CD4-positive, alpha-beta T cell treated with Interleukin-12 subunit alpha and Interleukin-12 subunit beta, for 1 hour (primary cell): ENCODE data around the gene HOXD1.

Source experiments
- DNase-seq: peaks from one replicate; pipeline ENCODE4 v3.0.0-alpha.2; 2020

The HOXD1 gene

DNA sequence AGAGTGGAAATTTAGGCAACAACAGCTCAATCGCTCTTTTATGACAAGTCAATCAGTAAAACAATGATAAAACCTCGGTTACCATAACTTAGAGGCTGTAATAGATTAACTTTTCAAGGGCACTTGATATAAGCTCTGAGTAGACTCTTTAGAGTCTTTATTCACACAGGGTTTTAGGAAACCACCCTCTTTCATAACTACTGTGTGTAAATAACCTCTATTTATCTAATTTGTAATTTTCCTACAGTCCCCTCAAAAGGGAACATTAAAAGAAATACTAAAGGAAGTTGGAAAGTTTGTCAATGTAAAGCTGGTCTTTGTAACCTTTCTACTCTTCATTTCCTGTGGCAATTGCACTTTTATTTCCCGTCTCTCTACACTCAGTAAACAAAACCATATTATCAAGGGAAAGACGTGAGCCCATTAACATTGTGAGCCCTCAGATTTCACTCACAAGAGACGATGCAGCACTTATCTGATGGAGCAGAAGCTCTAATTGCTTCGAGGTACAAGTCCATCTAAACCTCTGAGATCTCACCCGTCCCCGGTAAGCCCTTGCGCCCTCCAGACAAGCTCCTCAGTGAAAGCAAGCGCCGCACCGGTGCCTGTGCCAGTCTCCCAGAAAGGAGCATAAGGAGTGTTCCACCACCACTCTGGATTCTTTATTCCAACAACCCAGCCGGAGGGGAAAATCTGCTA, 1.1 kb upstream of the HOXD1 start:
- no peak for DNase-seq

DNA sequence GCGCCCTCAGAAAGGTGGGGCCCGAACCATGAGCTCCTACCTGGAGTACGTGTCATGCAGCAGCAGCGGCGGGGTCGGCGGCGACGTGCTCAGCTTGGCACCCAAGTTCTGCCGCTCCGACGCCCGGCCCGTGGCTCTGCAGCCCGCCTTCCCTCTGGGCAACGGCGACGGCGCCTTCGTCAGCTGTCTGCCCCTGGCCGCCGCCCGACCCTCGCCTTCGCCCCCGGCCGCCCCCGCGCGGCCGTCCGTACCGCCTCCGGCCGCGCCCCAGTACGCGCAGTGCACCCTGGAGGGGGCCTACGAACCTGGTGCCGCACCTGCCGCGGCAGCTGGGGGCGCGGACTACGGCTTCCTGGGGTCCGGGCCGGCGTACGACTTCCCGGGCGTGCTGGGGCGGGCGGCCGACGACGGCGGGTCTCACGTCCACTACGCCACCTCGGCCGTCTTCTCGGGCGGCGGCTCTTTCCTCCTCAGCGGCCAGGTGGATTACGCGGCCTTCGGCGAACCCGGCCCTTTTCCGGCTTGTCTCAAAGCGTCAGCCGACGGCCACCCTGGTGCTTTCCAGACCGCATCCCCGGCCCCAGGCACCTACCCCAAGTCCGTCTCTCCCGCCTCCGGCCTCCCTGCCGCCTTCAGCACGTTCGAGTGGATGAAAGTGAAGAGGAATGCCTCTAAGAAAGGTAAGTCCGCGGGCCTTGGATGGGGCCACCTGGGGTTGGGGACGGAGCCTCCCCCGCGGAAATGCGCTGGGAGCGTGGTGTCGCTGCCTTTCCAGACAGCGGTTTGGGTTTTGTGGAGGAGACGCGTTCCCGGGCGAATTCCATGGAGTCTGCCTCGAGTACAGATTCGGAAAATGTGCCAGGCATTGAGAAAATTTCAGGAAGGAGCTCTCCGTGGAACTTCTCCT, 559 bp downstream of the HOXD1 start:
- no peak for DNase-seq

- no peak for DNase-seq
Observed at GRCh38 chr2:176189681-176190641, 1.5 kb downstream of the HOXD1 start.

DNA sequence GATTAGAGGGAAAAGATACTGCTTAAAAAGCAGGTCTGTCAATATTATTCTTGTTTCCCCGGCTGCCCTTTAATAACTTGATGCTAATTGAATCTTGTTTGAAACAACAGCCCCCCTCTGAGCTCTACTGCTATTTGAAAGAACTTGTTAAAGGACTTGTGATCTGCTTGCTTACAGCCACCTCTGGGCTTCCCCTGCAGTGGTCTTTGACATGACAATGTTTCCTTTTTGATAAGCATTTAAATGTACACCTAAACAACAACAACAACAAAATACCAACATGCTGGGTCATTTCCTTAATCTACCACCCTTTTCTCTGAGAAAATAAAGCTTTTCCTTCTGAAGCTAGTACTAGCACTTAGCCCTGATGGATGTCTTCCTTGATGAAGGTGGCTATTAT, 3.9 kb downstream of the HOXD1 start:
- no peak for DNase-seq

DNA sequence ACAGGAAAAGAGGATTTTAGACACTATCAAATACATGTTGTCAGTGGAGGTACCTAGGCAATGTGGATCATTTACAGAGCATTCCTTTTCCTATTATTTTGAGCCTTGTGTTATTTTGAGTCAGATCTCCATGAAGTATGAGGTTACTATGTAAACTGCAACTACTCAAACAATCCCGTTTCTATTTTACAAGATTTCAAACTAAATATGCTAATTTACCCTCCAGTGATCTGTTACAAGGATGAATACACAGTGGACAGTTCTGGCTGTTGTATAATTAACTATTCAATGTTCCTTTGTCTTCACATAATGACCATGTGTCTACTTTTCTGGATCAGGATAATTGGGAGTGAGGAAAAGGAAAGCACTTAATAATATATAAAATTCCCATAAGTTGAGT, 4.6 kb downstream of the HOXD1 start:
- no peak for DNase-seq

GRCh38 chr2:176199902-176200301, 11.4 kb downstream of the HOXD1 start:
- DNase-seq = no peak

- DNase-seq = no peak
Observed at GRCh38 chr2:176200971-176201370, 12.5 kb downstream of the HOXD1 start.

- DNase-seq = no peak
Observed at GRCh38 chr2:176202491-176202890, 14.0 kb downstream of the HOXD1 start.

DNA sequence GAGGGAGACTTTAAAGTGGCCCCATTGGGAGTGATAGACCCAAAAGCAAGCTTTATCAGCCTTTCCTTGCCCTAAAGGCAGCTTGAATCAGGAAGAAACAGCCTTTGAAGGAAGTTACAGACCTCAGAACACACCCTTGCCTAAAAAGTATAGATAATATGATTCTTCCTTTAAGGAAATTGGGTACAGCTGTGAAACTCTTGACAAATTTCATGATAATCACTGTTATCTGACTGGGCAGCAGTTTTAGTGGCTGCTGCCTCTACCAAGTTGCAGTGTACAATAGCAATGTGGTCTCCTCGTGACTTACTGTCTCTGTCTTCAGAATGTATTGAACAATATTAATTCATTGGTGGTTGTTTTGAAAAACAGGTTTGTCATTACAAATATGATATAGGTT, 16.7 kb downstream of the HOXD1 start:
- no peak for DNase-seq

GRCh38 chr2:176206136-176206535, 17.7 kb downstream of the HOXD1 start:
- no peak for DNase-seq

DNA sequence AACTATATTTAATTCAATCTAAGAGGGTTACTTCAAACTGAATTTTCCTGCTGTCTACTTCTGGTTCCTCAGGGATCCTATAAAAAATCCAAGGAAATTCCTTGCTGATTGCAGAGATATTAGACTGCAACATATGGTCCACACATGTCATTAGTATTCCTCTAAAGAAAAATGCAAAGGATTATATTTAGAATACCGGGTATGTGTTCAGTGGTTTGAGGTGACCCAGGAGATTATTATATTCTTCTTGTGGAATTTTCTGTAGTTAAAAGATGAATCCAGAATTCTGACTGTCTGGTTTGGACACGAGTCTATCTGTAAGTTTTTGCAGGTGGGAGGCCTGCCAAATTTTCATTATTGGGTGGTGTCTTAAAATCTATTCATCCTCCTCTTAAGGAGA, 18.2 kb downstream of the HOXD1 start:
- no peak for DNase-seq

GRCh38 chr2:176211110-176211509, 22.6 kb downstream of the HOXD1 start:
- DNase-seq = no peak

GRCh38 chr2:176212276-176212675, 23.8 kb downstream of the HOXD1 start:
- DNase-seq = no peak

GRCh38 chr2:176213406-176213805, 24.9 kb downstream of the HOXD1 start:
- no peak for DNase-seq

DNA sequence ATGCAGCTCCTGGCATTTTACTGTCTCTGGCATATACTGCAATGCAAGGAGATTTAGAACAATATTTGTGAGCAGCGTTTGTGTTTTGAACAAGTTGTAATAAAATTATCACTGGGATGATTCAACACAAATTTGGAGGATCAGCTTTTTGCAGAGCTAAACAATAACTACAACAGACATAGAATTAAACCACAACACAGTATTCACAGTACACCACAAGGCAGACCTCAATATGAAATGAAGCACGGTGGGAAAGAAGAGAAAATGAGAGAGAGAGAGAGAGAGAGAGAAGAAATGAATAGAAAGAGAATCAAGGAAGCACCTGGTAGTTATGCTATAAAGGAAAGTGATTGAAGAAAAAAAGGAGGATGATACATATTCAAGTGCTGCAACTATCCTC, 39.4 kb downstream of the HOXD1 start:
- no peak for DNase-seq

GRCh38 chr2:176234156-176234555, 45.7 kb downstream of the HOXD1 start:
- DNase-seq = no peak

- DNase-seq = no peak
Observed at GRCh38 chr2:176234940-176235339, 46.5 kb downstream of the HOXD1 start.

DNA sequence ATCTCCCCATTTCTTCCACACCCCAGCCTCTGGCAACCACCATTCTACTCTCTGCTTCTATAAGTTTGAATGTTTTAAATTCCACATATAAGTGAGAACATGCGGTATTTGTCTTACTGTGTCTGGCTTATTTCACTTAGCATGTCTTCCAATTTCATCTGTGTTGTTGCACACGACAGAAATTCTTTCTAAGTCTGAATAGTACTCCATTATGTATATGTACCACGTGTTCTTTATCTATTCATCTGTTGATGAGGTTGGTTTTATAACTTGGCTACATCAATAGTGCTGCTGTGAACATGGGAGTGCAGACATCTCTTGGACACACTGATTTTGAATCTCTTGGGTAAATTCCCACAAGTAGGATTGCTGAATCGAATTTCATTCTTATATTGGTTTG, 49.0 kb downstream of the HOXD1 start:
- no peak for DNase-seq

DNA sequence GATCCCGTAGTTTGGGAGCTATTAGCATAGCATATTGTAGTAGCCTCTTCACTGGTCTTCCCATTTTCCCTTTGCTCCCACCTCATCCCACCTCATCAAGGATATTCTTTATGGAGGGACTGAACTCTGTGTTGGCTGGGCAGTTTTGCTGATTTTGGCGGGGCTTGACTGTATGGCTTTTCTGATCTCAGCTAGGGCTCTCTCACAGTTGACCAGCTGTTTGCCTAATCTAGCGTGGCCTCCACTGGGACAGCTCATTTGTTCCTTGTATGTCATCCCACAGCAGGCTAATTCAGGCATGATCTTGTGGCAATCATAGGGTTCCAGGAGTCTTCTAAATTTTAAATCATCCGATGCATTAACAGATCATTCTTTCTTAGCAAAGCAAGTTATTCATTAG, 50.6 kb downstream of the HOXD1 start:
- DNase-seq = no peak

- no peak for DNase-seq
Observed at GRCh38 chr2:176240301-176240700, 51.8 kb downstream of the HOXD1 start.
